RKO (cell line): Measurements from ENCODE around the gene ITCH.
"Not testable (repeated sequence)": the region's sequence is repeated elsewhere in the genome, so short reads cannot be mapped to it uniquely, and the experiment has no call there.

Experiments used
- DNase-seq: peaks from one replicate; pipeline ENCODE4 v3.0.0-alpha.2; 2016; ENCODE audit warnings: low spot score

Gene ITCH

GRCh38 chr20:34459209-34459897, 96.3 kb downstream of the ITCH start:
- no peak for DNase-seq

- DNase-seq: no peak
These were observed 98.7 kb downstream of the ITCH start for GRCh38 chr20:34461779-34462087.

GRCh38 chr20:34468951-34469350, 105.9 kb downstream of the ITCH start:
- no peak for DNase-seq

- peak; percentile 23 for DNase-seq
These were observed 109.3 kb downstream of the ITCH start for GRCh38 chr20:34472246-34472925.

DNA sequence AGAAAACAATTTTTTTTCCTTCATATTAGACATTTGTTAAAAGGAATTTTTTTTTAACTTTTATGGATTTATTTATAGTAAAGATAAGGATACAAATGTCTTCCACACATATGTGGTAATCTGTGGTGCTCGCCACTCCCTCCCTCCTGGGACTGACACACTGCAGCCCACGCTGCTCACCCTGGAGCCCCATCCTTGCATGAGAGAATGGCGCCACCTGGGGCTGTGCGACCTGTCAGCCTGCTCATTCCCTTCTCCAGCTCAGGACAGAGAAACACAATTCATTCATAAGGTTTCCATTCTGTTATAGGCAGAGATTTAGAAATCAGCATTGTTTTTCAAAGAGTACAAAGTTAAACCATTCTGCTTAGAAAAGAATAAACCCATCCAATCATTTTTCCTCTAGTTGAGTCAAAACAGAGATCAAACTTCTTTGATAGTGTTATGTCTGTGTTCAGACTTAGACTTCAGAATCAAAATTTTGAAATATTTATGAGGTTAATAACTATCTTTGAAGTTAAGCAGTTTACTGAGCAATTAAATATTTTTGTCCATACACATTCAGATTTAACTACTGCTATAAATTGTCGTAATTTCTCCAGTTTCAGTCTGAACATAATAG, 110.3 kb downstream of the ITCH start:
- DNase-seq: no peak

GRCh38 chr20:34475979-34476736, 113.1 kb downstream of the ITCH start:
- DNase-seq: no peak

DNA sequence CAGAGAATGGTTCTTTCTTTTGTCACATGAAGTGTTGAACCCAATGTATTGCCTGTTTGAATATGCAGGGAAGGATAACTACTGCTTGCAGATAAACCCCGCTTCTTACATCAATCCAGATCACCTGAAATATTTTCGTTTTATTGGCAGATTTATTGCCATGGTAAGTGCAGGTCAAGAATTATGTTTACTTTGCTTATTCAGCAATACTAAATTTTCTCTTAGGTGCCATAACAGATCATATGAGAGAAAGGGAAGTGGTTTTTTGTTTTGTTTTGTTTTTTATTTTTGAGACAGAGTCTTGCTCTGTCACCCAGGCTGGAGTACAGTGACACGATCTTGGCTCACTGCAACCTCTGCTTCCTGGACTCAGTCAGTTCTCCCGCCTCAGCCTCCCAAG, 116.6 kb downstream of the ITCH start:
- no peak for DNase-seq

DNA sequence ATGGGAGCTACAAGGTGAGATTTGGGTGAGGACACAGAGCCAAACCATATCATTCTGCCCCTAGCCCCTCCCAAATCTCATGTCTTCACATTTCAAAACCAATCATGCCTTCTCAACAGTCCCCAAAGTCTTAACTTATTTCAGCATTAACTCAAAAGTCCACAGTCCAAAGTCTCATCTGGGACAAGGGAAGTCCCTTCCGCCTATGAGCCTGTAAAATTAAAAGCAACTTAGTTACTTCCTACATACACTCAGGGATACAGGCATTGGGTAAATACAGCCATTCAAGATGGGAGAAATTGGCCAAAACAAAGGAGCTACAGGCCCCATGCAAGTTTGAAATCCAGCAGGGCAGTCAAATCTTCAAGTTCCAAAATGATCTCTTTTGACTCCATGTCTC, 119.1 kb downstream of the ITCH start:
- DNase-seq: not testable (repeated sequence)

GRCh38 chr20:34483585-34484220, 120.6 kb downstream of the ITCH start:
- not testable (repeated sequence) for DNase-seq

DNA sequence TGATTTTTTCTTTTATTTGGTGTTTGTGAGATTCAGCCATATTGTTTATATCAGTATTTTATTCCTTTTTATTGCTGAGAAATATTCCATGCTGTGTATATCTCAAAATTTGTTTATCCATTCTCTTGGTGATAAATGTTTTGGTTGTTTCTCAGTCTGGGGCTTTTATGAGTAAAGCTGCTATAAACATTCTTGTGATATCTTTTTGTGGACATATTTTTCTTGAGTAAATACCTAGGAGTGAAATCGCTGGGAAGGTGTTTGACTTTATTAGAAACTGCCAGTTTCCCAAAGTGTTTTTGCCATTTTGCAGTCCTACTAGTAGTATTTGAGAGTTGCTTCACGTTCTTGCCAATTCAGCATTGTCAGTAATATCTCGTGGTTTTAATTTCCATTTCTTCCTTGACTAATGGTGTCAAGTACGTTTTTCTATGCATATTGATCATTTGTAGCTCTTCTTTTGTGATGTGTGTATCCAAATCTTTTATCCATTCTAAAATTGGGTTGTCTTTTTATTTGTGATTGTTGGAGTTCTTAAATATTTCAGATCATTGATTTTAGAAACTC, 122.1 kb downstream of the ITCH start:
- no peak for DNase-seq

DNA sequence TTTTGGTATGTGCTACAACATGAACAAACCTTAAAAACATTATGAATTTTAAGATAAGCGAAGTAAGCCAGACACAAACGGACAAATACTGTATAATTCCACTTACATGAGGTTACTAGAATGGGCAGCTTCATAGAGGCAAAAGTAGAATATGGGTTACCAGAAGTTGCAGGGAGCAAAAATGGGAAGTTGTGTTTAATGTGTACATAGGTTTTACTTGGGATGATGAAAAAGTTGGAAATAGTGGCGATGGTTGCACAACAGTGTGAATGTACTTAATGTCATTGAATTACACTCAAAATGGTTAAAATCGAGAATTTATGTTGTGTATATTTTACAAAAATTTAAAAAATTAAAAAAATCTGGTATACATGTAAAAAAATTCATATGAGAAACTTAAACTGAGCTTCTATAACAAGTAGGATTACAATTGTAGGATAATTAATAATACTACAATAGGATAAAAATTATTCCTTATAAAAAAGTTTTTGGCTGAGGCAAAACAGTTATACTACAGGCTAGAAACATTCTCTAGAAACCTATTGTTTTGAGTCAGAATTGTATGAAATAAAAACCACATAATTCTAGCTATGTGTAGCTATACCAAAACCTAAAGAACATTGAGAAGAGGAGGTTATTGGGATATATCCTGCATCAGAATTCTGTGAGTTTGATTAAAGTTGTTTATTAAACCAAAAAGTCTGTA, 128.3 kb downstream of the ITCH start:
- DNase-seq: no peak

GRCh38 chr20:34491932-34492509, 128.9 kb downstream of the ITCH start:
- DNase-seq: no peak

DNA sequence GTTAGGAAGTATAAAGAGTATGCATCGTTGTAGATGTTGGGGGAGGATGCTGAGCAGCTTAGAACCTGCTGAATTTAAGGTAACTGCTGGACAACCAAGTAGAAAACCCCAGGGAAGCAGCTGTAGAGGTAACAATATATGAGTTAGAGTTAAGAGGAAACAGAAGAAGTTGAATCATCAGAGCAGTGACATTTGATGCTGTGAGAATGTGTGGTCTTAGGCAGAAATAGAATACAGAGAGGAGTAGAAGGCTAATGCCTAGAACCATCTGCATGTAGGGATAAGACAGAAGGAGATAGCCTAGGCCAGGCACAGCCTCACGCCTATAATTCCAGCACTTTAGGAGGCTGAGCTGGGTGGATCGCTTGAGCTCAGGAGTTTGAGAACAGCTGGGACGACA, 130.6 kb downstream of the ITCH start:
- DNase-seq: no peak

GRCh38 chr20:34495307-34495706, 132.2 kb downstream of the ITCH start:
- no peak for DNase-seq

- no peak for DNase-seq
These were observed 132.8 kb downstream of the ITCH start for GRCh38 chr20:34495916-34496315.

GRCh38 chr20:34497596-34497995, 134.5 kb downstream of the ITCH start:
- DNase-seq: not testable (repeated sequence)

DNA sequence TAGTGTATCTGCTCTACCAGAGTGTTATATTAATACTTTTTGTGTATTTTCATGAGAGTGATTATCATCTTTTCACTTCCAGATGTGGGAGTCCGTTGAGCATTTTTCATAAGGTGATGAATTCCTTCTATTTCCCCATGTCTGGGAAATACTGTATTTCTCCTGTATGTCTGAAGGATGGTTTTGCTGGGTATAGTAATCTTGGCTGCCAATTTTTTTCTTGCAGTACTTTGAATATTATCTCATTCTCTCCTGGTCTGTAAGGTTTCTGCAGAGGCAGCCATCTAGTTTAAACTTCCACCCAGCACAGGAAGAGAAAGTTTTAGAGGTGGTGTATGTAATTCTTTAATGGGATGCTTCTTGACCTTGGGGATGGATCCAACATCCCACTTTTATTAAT, 137.8 kb downstream of the ITCH start:
- DNase-seq: no peak

DNA sequence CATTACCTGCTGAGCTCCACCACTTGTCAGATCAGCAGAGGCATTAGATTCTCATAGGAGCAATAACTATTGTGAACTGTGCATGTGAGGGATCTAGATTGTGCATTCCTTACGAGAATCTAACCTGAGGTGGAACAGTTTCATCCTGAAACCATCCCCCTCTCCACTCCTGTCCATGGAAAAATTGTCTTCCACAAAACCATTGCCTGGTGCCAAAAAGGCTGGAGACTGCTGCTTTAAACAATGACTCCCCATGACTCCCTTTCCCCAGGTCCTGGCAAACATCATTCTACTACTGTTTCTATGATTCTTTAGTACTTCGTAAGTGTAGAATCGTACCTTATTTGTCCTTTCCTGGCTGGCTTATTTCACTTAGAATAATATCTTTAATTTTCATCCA, 143.4 kb downstream of the ITCH start:
- no peak for DNase-seq

- DNase-seq: no peak
These were observed 144.8 kb downstream of the ITCH start for GRCh38 chr20:34507702-34508413.

DNA sequence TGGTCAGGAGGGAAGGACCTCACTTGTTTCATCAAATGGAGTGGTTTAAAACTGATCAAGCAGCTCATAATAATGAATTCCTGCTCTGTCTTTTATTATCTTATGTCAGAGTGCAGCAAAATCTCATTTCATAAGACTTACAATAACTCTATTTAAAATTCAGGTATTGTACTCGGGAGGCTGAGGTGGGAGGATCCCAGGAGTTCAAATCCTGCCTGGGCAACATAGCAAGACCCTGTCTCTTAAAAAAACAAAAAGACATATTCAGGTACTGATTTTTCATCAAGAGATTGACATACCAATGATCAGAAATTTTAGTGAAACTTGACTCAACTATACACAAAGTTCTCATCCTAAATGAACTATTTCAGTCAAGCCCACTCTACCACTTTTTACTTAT, 147.5 kb downstream of the ITCH start:
- no peak for DNase-seq
